ENCODE measurements around the gene PLS3.
"Not testable (repeated sequence)": the region's sequence is repeated elsewhere in the genome, so short reads cannot be mapped to it uniquely, and the experiment has no call there.

DNA sequence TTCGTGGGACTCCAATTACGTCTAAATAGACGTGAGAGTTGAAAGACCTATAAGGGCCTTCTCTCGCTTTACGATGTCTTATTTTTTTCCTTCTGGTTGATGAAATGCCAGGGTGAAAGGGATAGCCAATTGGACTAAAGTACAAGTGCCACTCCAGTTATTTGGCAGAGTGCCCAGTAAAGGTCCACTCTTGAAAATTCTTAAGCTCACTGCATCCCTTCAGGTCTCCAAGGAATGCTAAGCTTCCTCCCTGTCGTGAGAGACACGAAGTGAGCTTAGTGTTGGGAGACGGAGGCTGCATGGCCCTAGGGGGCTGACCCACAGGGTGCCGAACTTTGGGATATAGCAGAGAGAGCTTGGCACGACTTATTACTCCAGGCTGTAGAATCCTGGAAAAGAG lies 19.9 kb upstream of the PLS3 start:
- TF ChIP-seq CTCF, POLR2AphosphoS5 (IDR thresholded peaks at IDR 0.05): not testable (repeated sequence)

Data from breast epithelium (tissue), 3 donors.